ENCODE data around the gene LARP1. TPM values are rescaled to one million over a fixed set of nuclear protein-coding genes. Genes with fewer than 3 reads are reported as not detected.

The LARP1 gene
- total RNA-seq, 1 donor: 124 TPM

- Histone ChIP-seq H3K36me3 (ENCODE audit: insufficient read depth, low read length) (peaks cover 53% of the 10 kb centered on the region), H3K9me3 (ENCODE audit: low read depth, low read length) (no peaks in the 10 kb centered on the region), H3K79me2 (ENCODE audit: insufficient read depth, low read length) (peaks cover 76% of the 10 kb centered on the region)
Observed at GRCh38 chr5:154791535-154791934, 36.4 kb downstream of the LARP1 start.

GRCh38 chr5:154793599-154794524 is 38.7 kb downstream of the LARP1 start:
- Histone ChIP-seq H3K27ac (ENCODE audit: low read depth, low read length) (peak overlapping the region; percentile 69), H3K4me3 (ENCODE audit: insufficient read depth, low read length) (no peak overlapping the region), H3K9me3 (ENCODE audit: low read depth, low read length) (no peaks in the 10 kb centered on the region), H3K4me1 (ENCODE audit: insufficient read depth, low read length) (peaks cover 25% of the 10 kb centered on the region), H3K27me3 (ENCODE audit: insufficient read depth, low read length) (no peaks in the 10 kb centered on the region), H2AFZ (ENCODE audit: low read length) (no peak overlapping the region), H4K20me1 (ENCODE audit: insufficient read depth, low read length) (peaks cover 37% of the 10 kb centered on the region), H3K79me2 (ENCODE audit: insufficient read depth, low read length) (peaks cover 70% of the 10 kb centered on the region), H3K36me3 (ENCODE audit: insufficient read depth, low read length) (peaks cover 67% of the 10 kb centered on the region), H3K4me2 (ENCODE audit: insufficient read depth, low read length) (no peak overlapping the region)
- no peak for DNase-seq (ENCODE audit: insufficient read length, low spot score, missing footprints)
- no peak for TF ChIP-seq CTCF (IDR thresholded peaks at IDR 0.05; ENCODE audit: extremely low read depth, low read depth, low read length)

More at GRCh38 chr5:154791535-154791934, 36.4 kb downstream of the LARP1 start:
- H3K4me3 ChIP-seq (ENCODE audit: insufficient read depth, low read length): no peak overlapping the region
- TF ChIP-seq CTCF (IDR thresholded peaks at IDR 0.05; ENCODE audit: extremely low read depth, low read depth, low read length): no peak
- H3K4me1 ChIP-seq (ENCODE audit: insufficient read depth, low read length): peaks cover 27% of the 10 kb centered on the region
- no peak overlapping the region for H3K27ac ChIP-seq (ENCODE audit: low read depth, low read length)
- no peak overlapping the region for H2AFZ ChIP-seq (ENCODE audit: low read length)
- DNase-seq (ENCODE audit: insufficient read length, low spot score, missing footprints): no peak
- H3K27me3 ChIP-seq (ENCODE audit: insufficient read depth, low read length): no peaks in the 10 kb centered on the region
- H4K20me1 ChIP-seq (ENCODE audit: insufficient read depth, low read length): peaks cover 57% of the 10 kb centered on the region
- H3K4me2 ChIP-seq (ENCODE audit: insufficient read depth, low read length): no peak overlapping the region

GRCh38 chr5:154794525-154795234 is 39.5 kb downstream of the LARP1 start:
- H3K27me3 ChIP-seq (ENCODE audit: insufficient read depth, low read length): no peaks in the 10 kb centered on the region
- peak overlapping the region; percentile 7 for H3K4me3 ChIP-seq (ENCODE audit: insufficient read depth, low read length)
- H4K20me1 ChIP-seq (ENCODE audit: insufficient read depth, low read length): peaks cover 36% of the 10 kb centered on the region
- peaks cover 71% of the 10 kb centered on the region for H3K79me2 ChIP-seq (ENCODE audit: insufficient read depth, low read length)
- no peak for DNase-seq (ENCODE audit: insufficient read length, low spot score, missing footprints)
- peak overlapping the region; percentile 14 for H3K4me2 ChIP-seq (ENCODE audit: insufficient read depth, low read length)
- no peaks in the 10 kb centered on the region for H3K9me3 ChIP-seq (ENCODE audit: low read depth, low read length)
- H3K36me3 ChIP-seq (ENCODE audit: insufficient read depth, low read length): peaks cover 75% of the 10 kb centered on the region
- H2AFZ ChIP-seq (ENCODE audit: low read length): no peak overlapping the region
- no peak for TF ChIP-seq CTCF (IDR thresholded peaks at IDR 0.05; ENCODE audit: extremely low read depth, low read depth, low read length)
- H3K27ac ChIP-seq (ENCODE audit: low read depth, low read length): peak overlapping the region; percentile 69
- H3K4me1 ChIP-seq (ENCODE audit: insufficient read depth, low read length): peaks cover 25% of the 10 kb centered on the region

GRCh38 chr5:154795235-154795596 is 40.0 kb downstream of the LARP1 start:
- DNase-seq (ENCODE audit: insufficient read length, low spot score, missing footprints): peak; percentile 90
- H3K27ac ChIP-seq (ENCODE audit: low read depth, low read length): peak overlapping the region; percentile 69
- TF ChIP-seq CTCF (IDR thresholded peaks at IDR 0.05; ENCODE audit: extremely low read depth, low read depth, low read length): no peak
- H3K4me2 ChIP-seq (ENCODE audit: insufficient read depth, low read length): peak overlapping the region; percentile 14
- H3K9me3 ChIP-seq (ENCODE audit: low read depth, low read length): no peaks in the 10 kb centered on the region
- H3K4me3 ChIP-seq (ENCODE audit: insufficient read depth, low read length): no peak overlapping the region
- H3K27me3 ChIP-seq (ENCODE audit: insufficient read depth, low read length): no peaks in the 10 kb centered on the region
- H2AFZ ChIP-seq (ENCODE audit: low read length): no peak overlapping the region
- peaks cover 30% of the 10 kb centered on the region for H4K20me1 ChIP-seq (ENCODE audit: insufficient read depth, low read length)
- H3K36me3 ChIP-seq (ENCODE audit: insufficient read depth, low read length): peaks cover 76% of the 10 kb centered on the region
- H3K79me2 ChIP-seq (ENCODE audit: insufficient read depth, low read length): peaks cover 70% of the 10 kb centered on the region
- peaks cover 25% of the 10 kb centered on the region for H3K4me1 ChIP-seq (ENCODE audit: insufficient read depth, low read length)
